Measurements from ENCODE around the gene GSK3A.
A peak's percentile ranks its signal among the peaks of the same experiment; 100 is the strongest.

GSK3A gene

GRCh38 chr19:42281146-42281826 lies 38.9 kb upstream of the GSK3A start:
- DNase-seq (ENCODE audit: low read depth): no peak

DNA sequence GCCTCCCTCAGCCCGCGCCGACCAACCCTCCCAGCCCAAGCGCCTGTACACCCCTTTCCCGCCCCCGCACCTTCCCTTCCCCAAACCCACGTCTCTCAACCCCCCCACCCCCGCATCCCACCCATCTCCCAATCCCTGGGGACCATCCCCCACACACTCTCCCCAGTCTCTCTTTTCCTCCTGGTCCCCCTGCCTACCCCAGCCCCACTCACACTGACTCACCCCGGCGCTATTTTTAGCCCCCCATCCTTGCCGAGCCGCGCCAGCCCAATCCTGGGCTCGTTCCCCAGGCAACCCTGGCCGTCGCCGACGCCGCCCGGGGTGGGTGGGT lies 38.4 kb upstream of the GSK3A start:
- DNase-seq (ENCODE audit: low read depth): no peak

- peak; percentile 82 for DNase-seq (ENCODE audit: low read depth)
Measured at GRCh38 chr19:42279902-42280814, 37.8 kb upstream of the GSK3A start.

GRCh38 chr19:42279155-42279901 lies 36.9 kb upstream of the GSK3A start:
- no peak for DNase-seq (ENCODE audit: low read depth)

- DNase-seq (ENCODE audit: low read depth): no peak
Measured at GRCh38 chr19:42278452-42279154, 36.2 kb upstream of the GSK3A start.

DNA sequence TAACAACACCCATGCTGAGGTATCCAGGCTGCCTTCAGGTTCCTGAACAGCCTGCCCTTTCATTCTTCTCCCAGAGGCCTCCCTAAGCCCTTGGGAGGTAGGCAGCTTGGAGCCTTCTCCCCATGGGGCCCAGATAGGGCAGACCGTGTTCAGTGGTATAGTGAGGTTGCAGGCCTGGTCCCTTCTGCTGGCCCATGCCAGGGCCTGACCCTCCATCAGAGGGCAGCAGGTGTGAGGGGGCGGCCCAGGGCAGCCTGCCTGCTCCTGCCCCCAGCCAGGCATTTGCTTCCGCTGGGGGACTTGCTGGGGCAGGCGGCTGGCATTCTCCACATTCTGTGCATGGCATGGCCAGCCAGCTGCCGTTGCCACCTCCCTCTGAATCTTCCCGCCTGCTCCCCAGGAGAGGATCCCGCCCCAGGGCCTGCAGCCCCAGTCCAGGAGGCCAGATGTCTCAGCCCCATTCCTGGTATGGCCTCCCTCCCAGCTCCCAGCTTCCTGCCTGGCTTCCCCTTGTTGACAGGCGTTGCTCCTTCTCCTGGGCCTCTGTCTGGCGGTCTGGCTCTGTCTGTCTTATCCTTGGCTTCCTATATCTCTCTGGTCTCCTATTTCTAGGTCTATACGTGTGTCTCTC lies 35.5 kb upstream of the GSK3A start:
- DNase-seq (ENCODE audit: low read depth): no peak

GRCh38 chr19:42276821-42277220 lies 34.4 kb upstream of the GSK3A start:
- DNase-seq (ENCODE audit: low read depth): no peak

DNA sequence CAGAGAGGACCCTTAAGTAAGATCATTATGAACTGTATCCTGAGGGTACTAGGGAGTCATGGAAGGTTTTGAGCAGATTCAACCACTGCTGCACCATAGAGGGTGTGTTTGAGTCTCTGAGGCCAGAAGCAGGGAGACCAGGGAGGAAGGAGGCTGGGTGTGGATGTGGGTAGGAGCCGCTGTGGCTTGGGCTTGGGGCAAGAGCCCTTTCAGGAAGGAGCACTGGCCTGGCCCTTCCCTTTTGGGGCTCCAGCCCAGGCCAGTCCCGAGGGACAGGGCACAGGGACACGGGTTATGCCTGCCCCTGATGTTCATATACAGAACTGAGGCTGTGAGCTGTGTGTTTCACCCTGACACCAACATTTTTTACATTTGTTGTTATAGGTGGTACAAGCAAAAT lies 33.9 kb upstream of the GSK3A start:
- DNase-seq (ENCODE audit: low read depth): no peak

- DNase-seq (ENCODE audit: low read depth): no peak
Measured at GRCh38 chr19:42275517-42275916, 33.1 kb upstream of the GSK3A start.

- DNase-seq (ENCODE audit: low read depth): no peak
Measured at GRCh38 chr19:42275103-42275502, 32.7 kb upstream of the GSK3A start.

- DNase-seq (ENCODE audit: low read depth): no peak
Measured at GRCh38 chr19:42274065-42274682, 31.8 kb upstream of the GSK3A start.

DNA sequence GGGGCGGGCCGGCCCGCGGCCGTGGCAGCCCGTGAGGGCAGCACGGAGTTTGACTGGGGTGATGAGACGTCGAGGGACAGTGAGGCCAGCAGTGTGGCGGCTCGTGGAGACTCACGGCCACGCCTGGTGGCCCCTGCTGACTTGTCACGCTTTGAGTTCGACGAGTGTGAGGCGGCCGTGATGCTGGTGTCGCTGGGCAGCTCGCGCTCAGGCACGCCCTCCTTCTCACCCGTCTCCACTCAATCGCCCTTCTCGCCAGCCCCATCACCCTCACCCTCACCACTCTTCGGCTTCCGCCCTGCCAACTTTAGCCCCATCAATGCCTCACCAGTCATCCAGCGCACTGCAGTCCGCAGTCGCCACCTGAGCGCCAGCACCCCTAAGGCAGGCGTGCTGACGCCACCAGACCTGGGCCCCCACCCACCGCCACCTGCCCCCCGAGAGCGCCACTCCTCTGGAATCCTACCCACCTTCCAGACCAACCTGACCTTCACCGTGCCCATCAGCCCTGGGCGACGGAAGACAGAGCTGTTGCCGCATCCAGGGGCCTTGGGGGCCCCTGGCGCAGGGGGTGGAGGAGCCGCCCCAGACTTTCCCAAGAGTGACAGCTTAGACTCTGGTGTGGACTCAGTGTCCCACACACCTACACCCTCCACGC lies 31.1 kb upstream of the GSK3A start:
- DNase-seq (ENCODE audit: low read depth): no peak

GRCh38 chr19:42272989-42273406 lies 30.6 kb upstream of the GSK3A start:
- DNase-seq (ENCODE audit: low read depth): no peak

GRCh38 chr19:42272535-42272897 lies 30.1 kb upstream of the GSK3A start:
- no peak for DNase-seq (ENCODE audit: low read depth)

- DNase-seq (ENCODE audit: low read depth): no peak
Measured at GRCh38 chr19:42271861-42272534, 29.6 kb upstream of the GSK3A start.

DNA sequence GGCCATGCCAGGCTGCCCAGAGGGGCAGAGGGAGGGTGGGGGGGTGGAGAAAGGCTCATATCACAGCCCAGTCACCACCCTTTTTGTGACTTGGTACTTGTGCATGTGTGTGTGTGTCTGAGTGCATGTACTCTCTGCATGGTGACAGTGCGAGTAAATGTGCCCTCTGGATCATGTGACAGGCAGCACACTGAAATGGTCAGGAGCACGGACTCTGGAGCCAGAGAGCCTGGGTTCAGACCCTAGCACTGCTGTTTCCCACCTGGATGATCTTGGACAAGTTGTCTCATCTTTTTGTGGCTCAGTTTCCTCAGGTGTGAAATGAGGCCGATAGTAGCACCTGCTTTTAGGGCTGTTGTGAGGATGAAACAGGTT lies 28.6 kb upstream of the GSK3A start:
- DNase-seq (ENCODE audit: low read depth): no peak

DNA sequence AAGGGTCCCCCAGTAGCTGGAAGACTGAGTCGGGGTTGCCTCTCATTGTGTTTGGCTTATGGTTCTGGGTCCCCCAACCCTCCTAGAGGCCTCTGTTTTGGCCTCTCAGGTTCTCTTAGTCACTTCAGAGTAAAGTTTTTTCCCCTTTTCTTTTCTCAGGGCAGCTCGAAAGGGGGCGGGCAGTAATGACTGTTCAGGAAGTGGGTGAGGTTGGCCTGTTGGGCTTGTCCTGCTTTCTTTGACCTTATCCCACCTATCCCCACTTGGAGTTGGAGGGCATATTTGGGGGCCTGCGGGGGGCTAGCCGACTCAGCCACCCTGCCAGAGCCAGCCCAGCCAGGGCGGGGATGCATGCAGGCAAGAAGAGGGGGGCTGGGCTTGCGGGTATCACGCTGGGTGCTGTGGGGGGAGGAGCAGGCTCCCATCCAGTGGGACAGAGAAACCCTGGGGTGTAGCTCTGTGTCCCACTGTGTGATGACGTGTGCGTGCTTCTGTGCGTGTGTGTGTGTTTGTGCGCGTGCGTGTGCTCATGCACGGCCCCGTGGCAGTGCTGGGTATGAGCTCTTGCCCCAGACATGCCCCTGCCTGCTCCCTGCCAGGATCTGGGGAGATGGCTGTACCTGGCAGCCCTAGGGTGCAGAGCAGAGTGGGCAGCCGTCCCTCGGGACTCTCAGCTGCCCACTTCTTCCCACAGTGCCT lies 28.1 kb upstream of the GSK3A start:
- peak; percentile 56 for DNase-seq (ENCODE audit: low read depth)

GRCh38 chr19:42269478-42270345 lies 27.3 kb upstream of the GSK3A start:
- DNase-seq (ENCODE audit: low read depth): no peak
